ENCODE data around the gene SOCS1. TPM values are rescaled to one million over a fixed set of nuclear protein-coding genes. Genes with fewer than 3 reads are reported as not detected.
A peak's percentile ranks its signal among the peaks of the same experiment; 100 is the strongest.
"Not testable (repeated sequence)": the region's sequence is repeated elsewhere in the genome, so short reads cannot be mapped to it uniquely, and the experiment has no call there.

SOCS1 gene
- total RNA-seq, 6 experiments from 2014 or later = 3.8 to 6.7 (median 5.9) TPM

DNA sequence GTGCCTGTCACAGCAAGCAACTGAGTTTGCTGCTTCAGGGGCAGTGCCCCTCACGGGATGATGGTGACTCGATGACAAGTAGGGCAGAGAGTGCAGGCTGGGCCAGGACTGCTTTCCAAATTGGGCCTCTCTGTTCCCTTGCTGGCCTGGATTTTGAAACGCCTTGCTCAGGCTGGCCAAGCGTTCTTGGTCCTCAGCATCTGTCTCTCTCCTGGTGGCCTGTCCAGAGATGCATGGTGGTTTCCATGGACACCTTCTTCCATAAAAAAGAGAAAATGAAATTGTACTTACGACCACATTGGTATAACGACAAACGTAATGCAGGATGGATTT is 44.5 kb upstream of the SOCS1 start:
- DNase-seq = no peak
- H3K9me3 Mint-ChIP-seq = no peaks in the 10 kb centered on the region
- no peak overlapping the region for H3K4me3 Mint-ChIP-seq
- TF ChIP-seq, protein P1, sequence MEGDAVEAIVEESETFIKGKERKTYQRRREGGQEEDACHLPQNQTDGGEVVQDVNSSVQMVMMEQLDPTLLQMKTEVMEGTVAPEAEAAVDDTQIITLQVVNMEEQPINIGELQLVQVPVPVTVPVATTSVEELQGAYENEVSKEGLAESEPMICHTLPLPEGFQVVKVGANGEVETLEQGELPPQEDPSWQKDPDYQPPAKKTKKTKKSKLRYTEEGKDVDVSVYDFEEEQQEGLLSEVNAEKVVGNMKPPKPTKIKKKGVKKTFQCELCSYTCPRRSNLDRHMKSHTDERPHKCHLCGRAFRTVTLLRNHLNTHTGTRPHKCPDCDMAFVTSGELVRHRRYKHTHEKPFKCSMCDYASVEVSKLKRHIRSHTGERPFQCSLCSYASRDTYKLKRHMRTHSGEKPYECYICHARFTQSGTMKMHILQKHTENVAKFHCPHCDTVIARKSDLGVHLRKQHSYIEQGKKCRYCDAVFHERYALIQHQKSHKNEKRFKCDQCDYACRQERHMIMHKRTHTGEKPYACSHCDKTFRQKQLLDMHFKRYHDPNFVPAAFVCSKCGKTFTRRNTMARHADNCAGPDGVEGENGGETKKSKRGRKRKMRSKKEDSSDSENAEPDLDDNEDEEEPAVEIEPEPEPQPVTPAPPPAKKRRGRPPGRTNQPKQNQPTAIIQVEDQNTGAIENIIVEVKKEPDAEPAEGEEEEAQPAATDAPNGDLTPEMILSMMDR (IDR thresholded peaks at IDR 0.05) = no peak
- no peaks in the 10 kb centered on the region for H3K36me3 Mint-ChIP-seq (ENCODE audit: low read depth)
- H3K27me3 Mint-ChIP-seq (ENCODE audit: insufficient read depth) = peaks cover 3% of the 10 kb centered on the region
- peaks cover 20% of the 10 kb centered on the region for H3K4me1 Mint-ChIP-seq (ENCODE audit: low read depth)
- no peak overlapping the region for H3K27ac Mint-ChIP-seq

DNA sequence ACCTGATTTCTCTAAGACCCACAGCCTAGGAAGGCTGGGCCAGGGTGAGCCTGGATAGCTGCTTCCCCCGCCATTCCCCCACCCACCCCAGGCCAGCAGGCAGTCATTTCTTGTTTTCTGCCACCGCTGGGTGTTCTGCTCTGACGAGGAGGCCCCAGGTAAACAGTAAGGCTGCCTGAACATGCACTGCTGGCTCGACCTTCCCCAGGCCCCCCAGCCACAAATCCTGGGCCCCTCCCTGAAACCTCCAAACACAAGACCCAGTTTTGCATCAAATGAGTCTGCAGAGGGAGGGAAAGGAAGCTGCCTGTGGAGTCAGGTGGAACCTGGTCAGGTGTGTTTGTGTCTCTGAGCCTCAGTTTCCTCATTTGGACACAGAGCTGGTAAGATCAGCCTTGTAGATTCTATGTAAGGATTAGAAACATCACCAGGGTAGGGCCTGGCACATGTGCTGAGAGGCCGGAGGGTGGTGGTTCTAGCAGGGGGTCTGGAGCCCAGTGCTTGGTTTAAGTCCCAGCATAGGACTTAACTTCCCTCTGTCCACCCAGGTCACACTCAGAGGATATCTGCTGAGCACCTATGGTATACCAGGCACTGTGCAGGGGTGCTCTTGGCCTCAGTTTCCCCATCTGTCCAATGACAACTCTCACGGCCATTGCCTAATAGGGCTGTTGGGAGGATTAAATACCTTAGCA is 44.0 kb upstream of the SOCS1 start:
- no peaks in the 10 kb centered on the region for H3K36me3 Mint-ChIP-seq (ENCODE audit: low read depth)
- H3K9me3 Mint-ChIP-seq = no peaks in the 10 kb centered on the region
- TF ChIP-seq, protein P1 (IDR thresholded peaks at IDR 0.05) = no peak
- DNase-seq = no peak
- H3K27ac Mint-ChIP-seq = no peak overlapping the region
- peaks cover 21% of the 10 kb centered on the region for H3K4me1 Mint-ChIP-seq (ENCODE audit: low read depth)
- H3K4me3 Mint-ChIP-seq = no peak overlapping the region
- peaks cover 3% of the 10 kb centered on the region for H3K27me3 Mint-ChIP-seq (ENCODE audit: insufficient read depth)

DNA sequence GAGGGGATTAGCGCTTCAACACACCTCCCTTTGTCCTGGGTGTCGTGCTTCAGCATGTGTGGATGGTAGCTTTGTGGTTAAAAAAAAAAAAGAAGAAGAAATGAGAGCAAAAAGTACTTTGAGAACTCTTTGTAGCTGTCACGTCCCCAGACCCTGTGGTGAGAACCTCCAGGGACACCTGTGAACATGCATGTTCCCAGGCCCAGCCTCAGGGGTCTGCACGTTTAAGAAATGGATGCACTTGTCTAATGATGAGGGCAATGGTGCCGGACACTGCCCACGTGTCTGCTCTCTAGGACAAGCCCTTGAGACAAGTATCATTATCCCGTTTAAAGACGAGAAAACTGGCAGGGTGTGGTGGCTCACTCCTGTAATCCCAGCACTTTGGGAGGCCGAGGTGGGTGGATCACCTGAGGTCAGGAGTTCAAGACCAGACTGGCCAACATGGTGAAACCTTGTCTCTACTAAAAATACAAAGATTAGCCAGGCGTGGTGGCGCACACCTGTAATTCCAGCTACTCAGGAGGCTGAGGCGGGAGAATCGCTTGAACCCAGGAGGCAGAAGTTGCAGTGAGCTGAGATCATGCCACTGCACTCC is 43.0 kb upstream of the SOCS1 start:
- DNase-seq; H3K4me3 Mint-ChIP-seq; H3K36me3 Mint-ChIP-seq (ENCODE audit: low read depth); H3K27me3 Mint-ChIP-seq (ENCODE audit: insufficient read depth); H3K27ac Mint-ChIP-seq; H3K9me3 Mint-ChIP-seq: not testable (repeated sequence)
- peaks cover 26% of the 10 kb centered on the region for H3K4me1 Mint-ChIP-seq (ENCODE audit: low read depth)

DNA sequence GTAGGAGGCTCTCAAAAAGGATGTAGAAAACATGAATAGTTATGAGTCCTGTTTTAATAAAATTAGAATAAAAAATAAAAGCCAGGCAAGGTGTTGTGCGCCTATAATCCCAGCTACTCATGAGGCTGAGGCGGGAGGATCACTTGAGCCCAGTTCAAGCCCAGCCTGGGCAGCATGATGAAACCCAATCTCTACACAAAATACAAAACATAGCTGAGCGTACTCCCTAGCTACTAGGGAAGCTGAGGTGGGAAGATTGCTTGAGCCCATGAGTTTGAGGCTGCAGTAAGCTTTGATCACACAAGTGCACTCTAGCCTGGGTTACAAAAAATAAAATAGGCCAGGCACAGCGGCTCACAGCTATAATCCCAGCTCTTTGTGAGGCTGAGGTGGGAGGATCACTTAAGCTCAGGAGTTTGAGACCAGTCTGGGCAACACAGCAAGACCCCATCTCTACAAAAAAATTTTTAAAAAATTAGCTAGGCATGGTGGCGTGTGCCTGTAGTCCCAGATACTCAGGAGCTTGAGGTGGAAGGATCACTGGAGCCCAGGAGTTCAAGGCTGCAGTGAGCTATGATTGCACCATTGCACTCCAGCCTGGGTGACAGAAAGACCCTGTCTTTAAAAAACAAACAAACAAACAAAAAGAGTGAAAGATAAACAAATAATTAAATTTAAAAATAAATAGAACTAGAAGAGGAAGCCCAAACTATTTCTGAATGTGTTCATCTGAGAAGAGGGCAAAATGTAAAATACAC is 42.3 kb upstream of the SOCS1 start:
- Mint-ChIP-seq H3K4me1 (ENCODE audit: low read depth) (peaks cover 20% of the 10 kb centered on the region), H3K9me3 (no peaks in the 10 kb centered on the region), H3K27me3 (ENCODE audit: insufficient read depth) (peaks cover 2% of the 10 kb centered on the region; the same call in 1 of the 2 replicates), H3K4me3 (no peak overlapping the region), H3K27ac (no peak overlapping the region), H3K36me3 (ENCODE audit: low read depth) (no peaks in the 10 kb centered on the region)
- DNase-seq = no peak
- TF ChIP-seq, protein P1 (IDR thresholded peaks at IDR 0.05) = no peak

DNA sequence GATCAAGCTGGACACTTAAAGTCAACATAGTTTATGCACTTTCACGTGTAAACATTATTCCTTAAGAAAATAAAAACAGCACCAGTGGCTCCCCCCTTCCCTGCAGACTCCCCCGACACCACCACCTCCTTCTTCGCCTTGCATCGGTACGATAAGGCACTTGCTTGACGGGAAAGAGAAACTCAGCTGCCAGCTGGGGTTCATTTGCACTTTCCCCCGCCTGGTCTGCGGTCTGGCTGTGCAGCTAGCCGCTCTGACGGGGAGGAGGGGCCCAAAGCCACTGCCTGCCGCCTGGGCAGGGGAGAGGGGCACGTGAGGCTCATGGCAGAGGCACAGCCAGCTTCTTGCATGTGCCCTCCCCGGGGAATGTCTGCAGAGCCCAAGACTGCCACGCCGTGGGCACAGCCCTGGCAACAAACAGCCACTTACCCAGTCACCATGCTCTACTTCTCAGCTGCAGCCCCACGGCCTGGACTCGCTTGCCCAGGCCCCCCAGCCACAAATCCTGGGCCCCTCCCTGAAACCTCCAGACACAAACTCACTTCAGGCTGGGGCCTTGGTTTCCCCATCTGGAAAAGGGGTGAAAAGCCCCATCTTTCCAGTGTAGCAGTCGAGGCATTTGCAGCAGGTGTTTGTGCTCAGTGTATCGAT is 41.6 kb upstream of the SOCS1 start:
- TF ChIP-seq, protein P1 (IDR thresholded peaks at IDR 0.05) = no peak
- DNase-seq = peak; percentile 23
- Mint-ChIP-seq H3K27ac (no peak overlapping the region), H3K9me3 (no peaks in the 10 kb centered on the region), H3K36me3 (ENCODE audit: low read depth) (no peaks in the 10 kb centered on the region), H3K4me3 (peak overlapping the region; percentile 77), H3K27me3 (ENCODE audit: insufficient read depth) (peaks cover 1% of the 10 kb centered on the region; the same call in 1 of the 2 replicates), H3K4me1 (ENCODE audit: low read depth) (peaks cover 17% of the 10 kb centered on the region)

Data from HFFc6 (cell line).